Activated T-cell treated with anti-CD3 and anti-CD28 coated beads, Interleukin-2, amount 50 U/mL, for 24 hours (primary cell): ENCODE measurements around the gene ZDHHC11.
"Not testable (repeated sequence)": the region's sequence is repeated elsewhere in the genome, so short reads cannot be mapped to it uniquely, and the experiment has no call there.

ENCODE experiments used
- DNase-seq: peaks from one replicate; pipeline ENCODE4 v3.0.0-alpha.2; 2020
- H3K27ac Mint-ChIP-seq: 2 replicates; pipeline ENCODE4 v1.8.0; 2020; ENCODE audit warnings: mild to moderate bottlenecking, mixed read lengths
- H3K27me3 Mint-ChIP-seq: 2 replicates; pipeline ENCODE4 v1.8.0; 2020; ENCODE audit warnings: mixed read lengths
- H3K36me3 Mint-ChIP-seq: 2 replicates; pipeline ENCODE4 v1.8.0; 2020; ENCODE audit warnings: low read depth, mixed read lengths
- H3K4me1 Mint-ChIP-seq: 2 replicates; pipeline ENCODE4 v1.8.0; 2020; ENCODE audit warnings: low read depth, mixed read lengths
- H3K4me3 Mint-ChIP-seq: 2 replicates; pipeline ENCODE4 v1.8.0; 2020; ENCODE audit warnings: mild to moderate bottlenecking, moderate library complexity, mixed read lengths
- H3K9me3 Mint-ChIP-seq: 2 replicates; pipeline ENCODE4 v1.8.0; 2020; ENCODE audit warnings: mixed read lengths

The ZDHHC11 gene

DNA sequence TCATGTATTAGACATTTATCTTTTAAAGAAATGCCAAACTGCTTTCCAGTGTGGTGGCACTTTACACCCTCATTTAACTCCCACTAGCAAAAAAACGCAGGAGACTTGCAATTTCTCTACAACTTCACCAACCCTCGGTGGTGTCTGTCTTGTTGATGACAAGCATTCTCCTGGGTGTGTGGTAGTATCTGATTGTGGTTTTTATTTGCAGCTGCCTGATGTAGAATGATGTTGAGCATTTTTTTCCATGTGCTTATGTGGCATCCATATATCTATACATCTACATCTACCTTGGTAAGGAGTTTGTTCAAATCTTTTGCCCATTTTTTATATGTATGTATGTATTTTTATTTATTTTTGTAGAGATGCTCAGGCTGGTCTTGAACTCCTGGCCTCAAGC, 16.8 kb downstream of the ZDHHC11 start:
- not testable (repeated sequence) for H3K4me1 Mint-ChIP-seq, H3K27me3 Mint-ChIP-seq, H3K36me3 Mint-ChIP-seq, H3K4me3 Mint-ChIP-seq, H3K9me3 Mint-ChIP-seq, H3K27ac Mint-ChIP-seq, DNase-seq

DNA sequence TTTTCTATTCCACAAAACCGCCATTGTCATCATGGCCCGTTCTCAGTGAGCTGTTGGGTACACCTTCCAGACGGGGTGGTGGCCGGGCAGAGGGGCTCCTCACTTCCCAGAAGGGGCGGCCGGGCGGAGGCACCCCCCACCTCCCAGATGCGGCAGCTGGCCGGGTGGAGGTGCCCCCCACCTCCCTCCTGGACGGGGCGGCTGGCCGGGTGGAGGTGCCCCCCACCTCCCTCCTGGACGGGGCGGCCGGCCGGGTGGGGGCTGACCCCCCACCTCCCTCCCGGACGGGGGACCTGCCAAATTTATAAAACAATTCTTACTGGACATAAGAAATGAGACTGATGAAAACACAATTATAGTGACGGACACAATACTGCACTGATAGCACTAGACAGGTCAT, 22.6 kb downstream of the ZDHHC11 start:
- not testable (repeated sequence) for DNase-seq, H3K36me3 Mint-ChIP-seq, H3K27me3 Mint-ChIP-seq, H3K4me3 Mint-ChIP-seq, H3K9me3 Mint-ChIP-seq, H3K27ac Mint-ChIP-seq, H3K4me1 Mint-ChIP-seq

DNA sequence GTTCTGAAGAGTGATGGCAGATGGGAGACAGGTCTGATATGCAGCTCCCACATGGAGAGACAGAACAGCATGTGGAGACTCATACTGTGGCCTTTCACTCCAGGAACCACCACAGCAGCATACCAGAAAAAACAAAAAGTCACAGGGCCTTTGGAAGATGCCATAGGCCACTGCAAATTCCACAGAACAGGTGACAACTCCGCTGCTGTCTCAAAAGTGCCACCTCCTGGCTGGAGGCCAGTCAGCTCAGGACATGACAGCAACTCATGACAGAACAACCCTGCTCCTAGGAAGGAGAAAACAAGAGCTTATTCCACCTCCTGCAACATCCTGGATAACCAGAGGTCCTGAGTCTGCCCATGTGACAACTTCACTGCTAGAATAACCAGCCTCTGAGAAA, 25.2 kb downstream of the ZDHHC11 start:
- H3K4me1 Mint-ChIP-seq, H3K9me3 Mint-ChIP-seq, H3K27ac Mint-ChIP-seq: not testable (repeated sequence)

DNA sequence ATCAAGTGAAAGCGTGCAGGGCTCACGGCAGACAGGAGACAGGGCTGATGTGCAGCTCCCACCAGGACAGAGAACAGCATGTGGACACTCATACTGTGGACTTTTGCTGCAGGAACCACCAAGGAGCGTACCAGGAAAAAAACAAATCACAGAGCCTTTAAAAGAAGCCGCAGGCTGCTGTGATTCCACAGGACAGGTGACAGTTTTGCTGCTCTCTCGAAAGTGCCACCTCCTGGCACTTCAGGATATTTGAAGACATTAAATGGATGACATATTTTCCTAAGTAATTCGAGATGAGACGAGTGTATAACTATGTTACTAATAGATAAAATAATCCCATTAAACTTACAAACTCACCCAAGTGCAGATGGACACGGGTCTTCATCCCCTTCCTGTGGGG, 29.3 kb downstream of the ZDHHC11 start:
- no peak overlapping the region for H3K27ac Mint-ChIP-seq
- no peaks in the 10 kb centered on the region for H3K4me1 Mint-ChIP-seq
- peaks cover 10% of the 10 kb centered on the region for H3K27me3 Mint-ChIP-seq
- no peaks in the 10 kb centered on the region for H3K9me3 Mint-ChIP-seq
- no peak overlapping the region for H3K4me3 Mint-ChIP-seq
- DNase-seq, result no peak
- H3K36me3 Mint-ChIP-seq, result peaks cover 12% of the 10 kb centered on the region

More for the DNA sequence above, 25.2 kb downstream of the ZDHHC11 start:
- H3K27me3 Mint-ChIP-seq, H3K4me3 Mint-ChIP-seq, DNase-seq: not testable (repeated sequence)
- peaks cover 12% of the 10 kb centered on the region for H3K36me3 Mint-ChIP-seq

DNA sequence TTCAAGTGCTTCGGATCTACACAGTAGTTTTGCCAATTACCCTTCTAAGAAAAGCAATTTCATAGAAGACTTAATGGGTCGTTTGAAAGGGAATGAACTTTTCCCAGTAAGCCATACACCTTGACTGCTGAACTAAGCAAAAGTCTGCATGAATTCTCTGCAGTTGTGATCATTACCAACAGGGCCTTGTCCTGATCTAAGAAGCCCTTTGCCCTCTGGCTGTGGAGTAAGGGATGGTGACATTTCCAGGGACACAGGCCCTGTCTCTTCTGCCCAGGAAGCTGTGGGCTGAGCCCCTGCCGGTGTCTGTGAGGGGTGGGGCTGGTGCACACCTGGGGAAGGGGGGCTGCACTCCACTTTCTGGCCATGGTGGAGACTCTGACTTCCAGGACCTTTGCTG, 30.5 kb downstream of the ZDHHC11 start:
- no peaks in the 10 kb centered on the region for H3K4me1 Mint-ChIP-seq
- peaks cover 16% of the 10 kb centered on the region for H3K36me3 Mint-ChIP-seq
- H3K4me3 Mint-ChIP-seq, result no peak overlapping the region
- peaks cover 5% of the 10 kb centered on the region for H3K9me3 Mint-ChIP-seq
- H3K27me3 Mint-ChIP-seq, result peaks cover 14% of the 10 kb centered on the region
- DNase-seq, result no peak
- H3K27ac Mint-ChIP-seq, result no peak overlapping the region

DNA sequence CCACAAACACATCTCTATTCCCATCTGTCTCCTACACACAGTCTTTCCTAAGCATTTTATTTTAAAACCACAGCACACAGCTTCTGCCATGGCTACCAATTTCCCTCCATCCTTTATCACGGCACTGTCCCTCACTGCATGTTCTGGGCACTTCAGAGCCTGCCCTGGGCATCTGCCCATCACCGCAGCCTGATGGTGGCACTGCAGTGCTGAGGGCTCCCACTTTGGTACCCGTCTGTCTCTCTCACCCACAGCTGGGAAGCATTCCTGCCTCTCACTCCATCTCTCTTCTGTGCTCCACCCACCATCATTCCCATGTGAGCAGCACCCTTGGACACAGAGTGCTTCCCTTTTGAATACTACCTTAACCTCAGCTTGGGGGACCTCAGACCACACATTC, 31.7 kb downstream of the ZDHHC11 start:
- Mint-ChIP-seq H3K27ac (no peak overlapping the region), H3K4me1 (no peaks in the 10 kb centered on the region), H3K4me3 (no peak overlapping the region), H3K36me3 (peaks cover 16% of the 10 kb centered on the region), H3K27me3 (peaks cover 14% of the 10 kb centered on the region), H3K9me3 (peaks cover 5% of the 10 kb centered on the region)
- no peak for DNase-seq

DNA sequence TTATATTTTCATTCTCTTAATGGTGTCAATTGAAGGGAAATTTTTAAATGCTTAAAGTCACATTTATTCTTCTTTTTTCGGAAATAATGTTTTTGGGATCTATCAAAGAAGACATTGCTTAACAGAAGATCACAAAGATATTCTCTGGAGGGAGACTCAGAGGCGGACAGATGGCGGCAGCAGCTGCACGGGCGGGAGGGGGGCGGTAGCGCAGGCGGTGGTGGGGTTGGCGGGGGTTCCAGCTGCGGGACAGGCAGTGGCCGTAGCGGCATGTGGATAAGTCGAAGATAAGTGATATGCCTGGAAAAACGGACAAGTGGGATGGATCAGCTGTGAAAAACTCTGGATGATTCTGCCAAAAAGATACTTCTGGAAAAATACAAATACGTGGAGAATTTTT, 34.6 kb downstream of the ZDHHC11 start:
- no peaks in the 10 kb centered on the region for H3K4me1 Mint-ChIP-seq
- peaks cover 14% of the 10 kb centered on the region for H3K27me3 Mint-ChIP-seq
- H3K9me3 Mint-ChIP-seq, result peaks cover 5% of the 10 kb centered on the region
- no peak overlapping the region for H3K4me3 Mint-ChIP-seq
- no peak overlapping the region for H3K27ac Mint-ChIP-seq
- no peak for DNase-seq
- H3K36me3 Mint-ChIP-seq, result peaks cover 5% of the 10 kb centered on the region

DNA sequence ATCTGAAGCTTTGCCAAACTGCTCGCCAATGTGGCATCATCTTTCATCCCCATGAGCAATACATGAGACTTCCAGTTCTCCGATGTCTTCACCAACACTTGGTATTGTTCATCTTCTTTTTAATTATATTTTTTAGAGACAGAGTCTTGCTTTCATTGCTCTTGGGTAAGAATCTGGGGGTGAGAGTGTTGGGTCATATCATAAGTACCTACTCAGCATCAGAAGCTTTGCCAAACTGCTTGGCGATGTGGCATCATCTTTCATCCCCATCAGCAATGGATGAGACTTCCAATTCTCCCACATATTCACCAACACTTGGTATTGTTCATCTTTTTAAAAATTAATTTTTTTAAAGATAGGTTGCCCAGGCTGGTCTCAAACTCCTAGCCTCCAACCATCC, 35.3 kb downstream of the ZDHHC11 start:
- no peak overlapping the region for H3K4me3 Mint-ChIP-seq
- H3K4me1 Mint-ChIP-seq, result no peaks in the 10 kb centered on the region
- peaks cover 5% of the 10 kb centered on the region for H3K9me3 Mint-ChIP-seq
- DNase-seq, result no peak
- no peak overlapping the region for H3K27ac Mint-ChIP-seq
- H3K36me3 Mint-ChIP-seq, result peaks cover 5% of the 10 kb centered on the region
- H3K27me3 Mint-ChIP-seq, result peaks cover 14% of the 10 kb centered on the region

DNA sequence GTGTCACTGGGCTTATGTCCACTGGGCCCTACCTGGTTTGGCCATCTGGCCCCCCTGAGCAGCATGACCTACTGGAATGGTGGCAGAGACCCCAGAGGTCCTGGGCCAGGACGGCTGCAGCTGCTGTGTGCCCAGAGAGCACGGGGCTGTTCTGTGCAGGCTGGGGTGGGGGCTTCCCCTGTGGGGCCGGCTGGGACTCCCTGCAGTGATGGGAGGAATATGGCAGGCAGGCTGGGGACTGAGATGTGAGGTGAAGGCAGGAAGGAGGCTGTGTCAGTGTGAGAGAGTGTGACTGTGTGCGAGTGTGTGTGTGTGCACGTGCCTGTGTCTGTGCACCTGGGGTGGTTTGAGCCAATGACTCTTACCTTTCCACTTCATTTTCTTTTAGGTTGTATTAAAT, 37.2 kb downstream of the ZDHHC11 start:
- not testable (repeated sequence) for H3K36me3 Mint-ChIP-seq, DNase-seq

DNA sequence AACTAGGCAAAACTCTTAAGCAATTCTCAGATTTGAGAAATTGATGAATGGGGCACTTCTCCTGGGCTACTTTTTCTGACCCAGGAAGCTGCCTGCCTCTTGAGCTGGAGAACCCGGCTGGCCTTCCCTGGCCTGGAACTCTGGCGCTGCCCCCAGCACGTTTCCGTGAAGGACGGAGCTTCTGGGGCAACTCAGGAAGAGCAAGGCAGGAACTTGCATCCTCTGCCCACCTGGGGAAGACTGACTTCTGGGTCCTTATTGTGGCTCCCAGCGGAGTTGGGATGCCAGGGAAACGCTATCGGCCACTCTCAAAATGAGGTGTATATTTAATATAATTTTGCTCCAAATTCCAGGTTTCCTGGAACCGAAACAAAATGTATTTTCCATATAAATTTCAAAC, 39.4 kb downstream of the ZDHHC11 start:
- H3K27me3 Mint-ChIP-seq, DNase-seq, H3K4me3 Mint-ChIP-seq, H3K4me1 Mint-ChIP-seq, H3K27ac Mint-ChIP-seq, H3K36me3 Mint-ChIP-seq, H3K9me3 Mint-ChIP-seq: not testable (repeated sequence)

More for the DNA sequence above, 37.2 kb downstream of the ZDHHC11 start:
- not testable (repeated sequence) for H3K27ac Mint-ChIP-seq, H3K9me3 Mint-ChIP-seq, H3K4me3 Mint-ChIP-seq, H3K4me1 Mint-ChIP-seq
- peaks cover 11% of the 10 kb centered on the region for H3K27me3 Mint-ChIP-seq

DNA sequence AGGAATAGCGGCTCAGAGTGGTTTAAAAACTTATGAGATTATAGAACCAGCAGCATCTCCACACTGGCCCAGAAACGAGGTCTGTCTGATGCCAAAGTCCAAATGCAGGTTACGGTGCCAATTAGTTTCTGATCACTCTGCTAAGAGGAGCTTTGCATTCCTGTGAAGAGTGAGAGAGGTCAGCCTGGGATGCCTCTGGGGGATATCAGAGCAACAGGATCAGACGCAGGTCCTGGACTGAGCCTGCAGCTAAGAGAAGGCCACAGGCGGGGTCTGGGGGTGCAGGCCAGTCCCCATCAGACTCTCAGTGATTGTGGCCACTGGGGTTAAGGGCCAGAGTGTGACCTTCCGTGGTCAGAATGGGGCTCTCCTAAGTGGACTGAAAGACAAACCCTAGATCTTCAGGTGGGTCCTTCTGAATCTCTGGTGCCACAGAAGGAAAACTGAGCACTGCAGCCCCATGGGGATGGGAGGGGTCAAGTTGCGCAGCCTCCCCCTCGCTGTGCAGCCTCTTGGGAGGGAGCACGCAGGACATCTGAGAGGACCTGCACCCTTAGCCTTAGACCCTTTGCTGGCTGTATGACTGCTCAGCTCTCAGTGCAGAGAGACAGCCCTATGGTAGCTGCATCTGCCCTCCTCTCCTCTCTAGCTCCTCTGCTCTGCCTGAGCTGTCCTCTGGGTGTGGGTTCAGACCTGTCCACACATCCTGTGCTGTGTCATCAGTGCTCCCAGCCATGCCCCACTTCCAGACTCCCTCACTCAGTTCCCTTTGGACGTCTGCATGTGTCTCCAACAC, 42.9 kb downstream of the ZDHHC11 start:
- H3K4me1 Mint-ChIP-seq, DNase-seq, H3K27ac Mint-ChIP-seq, H3K36me3 Mint-ChIP-seq, H3K4me3 Mint-ChIP-seq: not testable (repeated sequence)
- H3K9me3 Mint-ChIP-seq, result peaks cover 14% of the 10 kb centered on the region
- H3K27me3 Mint-ChIP-seq, result peaks cover 15% of the 10 kb centered on the region

DNA sequence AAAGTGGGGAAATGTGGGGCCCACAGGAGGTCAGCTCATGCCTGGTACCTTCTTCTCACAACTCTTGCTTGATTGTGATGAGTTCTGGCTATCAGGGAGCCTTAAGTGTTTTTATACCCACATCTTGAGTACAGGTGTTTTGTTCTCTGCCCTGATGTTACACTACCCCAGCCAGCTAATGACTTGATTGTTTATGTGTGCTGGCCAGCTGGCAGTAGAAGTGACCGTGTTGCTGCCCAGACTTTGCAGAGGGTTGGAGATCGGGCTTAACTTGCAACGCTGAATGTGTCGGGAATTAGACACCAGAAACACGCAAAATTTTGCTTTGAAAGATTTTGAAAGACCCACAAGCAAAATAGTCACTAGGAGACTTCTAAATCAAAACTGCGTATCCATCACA, 49.3 kb downstream of the ZDHHC11 start:
- Mint-ChIP-seq H3K36me3 (peaks cover 3% of the 10 kb centered on the region), H3K9me3 (peaks cover 15% of the 10 kb centered on the region), H3K27ac (no peak overlapping the region), H3K4me3 (no peak overlapping the region), H3K4me1 (no peaks in the 10 kb centered on the region), H3K27me3 (peaks cover 32% of the 10 kb centered on the region)
- no peak for DNase-seq

DNA sequence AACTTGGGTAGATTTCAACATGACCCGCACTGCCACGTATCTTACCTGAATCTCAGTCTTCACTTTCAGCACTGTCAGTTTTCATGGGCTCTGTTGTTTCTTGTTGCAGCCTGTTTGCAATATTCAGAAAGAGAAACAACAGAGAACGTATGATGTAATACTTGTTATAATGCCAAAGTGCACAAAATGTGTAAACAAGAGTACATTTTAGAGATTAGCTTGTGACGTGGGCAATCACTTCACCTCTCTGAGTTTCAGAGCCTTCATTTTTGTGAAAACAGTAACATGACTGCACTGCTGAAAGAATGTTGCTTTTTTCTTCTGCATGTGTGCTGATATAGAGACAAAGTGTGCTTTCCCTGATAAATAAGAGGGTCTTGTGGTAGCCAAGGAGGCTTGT, 49.7 kb downstream of the ZDHHC11 start:
- Mint-ChIP-seq H3K9me3 (peaks cover 15% of the 10 kb centered on the region), H3K27me3 (peaks cover 32% of the 10 kb centered on the region)
- not testable (repeated sequence) for H3K36me3 Mint-ChIP-seq, H3K27ac Mint-ChIP-seq, DNase-seq, H3K4me3 Mint-ChIP-seq, H3K4me1 Mint-ChIP-seq

DNA sequence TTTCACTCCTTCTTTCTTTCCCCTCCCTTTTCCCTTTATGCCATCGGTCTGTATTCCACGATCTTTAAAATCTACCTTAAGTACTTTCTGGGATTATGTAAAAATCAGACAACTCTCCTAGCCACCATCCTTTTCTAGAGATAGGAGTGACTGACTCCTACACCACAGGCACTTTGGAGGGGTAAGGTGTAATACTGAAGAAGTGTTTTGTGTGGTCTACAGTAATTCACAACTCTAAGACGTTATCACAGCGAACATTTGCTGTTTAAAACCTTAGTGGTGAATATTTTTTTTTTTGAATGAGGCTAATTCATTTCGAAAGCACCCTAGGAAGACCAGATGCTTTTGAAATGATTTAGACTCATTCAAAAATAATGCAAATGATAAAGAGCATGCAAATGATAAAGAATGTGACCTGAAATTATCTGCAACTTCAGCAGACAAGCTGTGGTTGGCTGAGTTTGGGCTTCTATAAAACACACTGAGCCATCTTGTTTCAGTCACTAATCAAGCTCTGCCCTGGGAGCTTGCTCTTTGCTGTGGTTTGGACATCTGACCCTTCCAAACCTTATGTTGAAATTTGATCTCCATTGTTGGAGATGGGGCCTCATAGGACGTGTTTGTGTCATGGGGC, 52.2 kb downstream of the ZDHHC11 start:
- peaks cover 29% of the 10 kb centered on the region for H3K27me3 Mint-ChIP-seq
- not testable (repeated sequence) for H3K4me1 Mint-ChIP-seq, H3K27ac Mint-ChIP-seq, H3K36me3 Mint-ChIP-seq, H3K4me3 Mint-ChIP-seq, DNase-seq
- H3K9me3 Mint-ChIP-seq, result peaks cover 11% of the 10 kb centered on the region

DNA sequence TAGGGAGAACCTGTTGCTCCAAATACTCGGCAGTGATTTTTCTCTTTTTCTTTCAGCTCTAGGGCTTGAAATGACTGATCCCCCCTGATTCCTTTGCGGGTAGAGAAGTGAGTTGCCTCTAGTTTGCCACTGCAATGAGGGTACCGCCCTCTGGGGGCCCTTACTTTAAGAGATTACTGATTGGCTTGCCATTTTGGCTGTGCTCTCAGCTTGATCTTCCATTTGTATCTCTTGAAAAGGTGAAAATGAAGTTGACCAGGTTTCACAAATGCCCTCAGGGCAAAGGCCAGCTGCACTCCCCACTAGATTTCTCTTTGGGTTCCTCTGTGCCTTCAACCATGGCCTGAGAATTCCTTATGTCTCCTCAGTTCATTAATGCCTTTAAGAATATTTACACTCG, 52.8 kb downstream of the ZDHHC11 start:
- not testable (repeated sequence) for H3K36me3 Mint-ChIP-seq, H3K27ac Mint-ChIP-seq, DNase-seq, H3K4me1 Mint-ChIP-seq, H3K4me3 Mint-ChIP-seq
- Mint-ChIP-seq H3K9me3 (peaks cover 13% of the 10 kb centered on the region), H3K27me3 (peaks cover 26% of the 10 kb centered on the region)
